Endothelial cell of umbilical vein (primary cell): ENCODE results near the gene MGAT5. TPM values are rescaled to one million over a fixed set of nuclear protein-coding genes. Genes with fewer than 3 reads are reported as not detected.

Source experiments
- BruUV-seq: library from RNA; stranded (reverse); fragments of 400-500 nt; replicated peaks from 2 replicates; lab custom pipeline; 2021; lab: Mats Ljungman, UMichigan
- CTCF ChIA-PET: fragments of 300-600, 350-600 bp; sonication (Branson Sonifier 250); formaldehyde crosslinking; loops from one replicate; lab custom pipeline; 2021; ENCODE audit warnings: antibody characterized with exemption, inconsistent platforms; lab: Charles Lee
- POLR2A ChIA-PET: fragments of 300-600, 350-600 bp; sonication (Branson Sonifier 250); formaldehyde crosslinking; loops from one replicate; lab custom pipeline; 2021; ENCODE audit warnings: antibody characterized with exemption, inconsistent platforms; lab: Charles Lee
- DNase-seq: peaks from one replicate; pipeline ENCODE4 v3.0.0-alpha.2; 2011; ENCODE audit warnings: low read depth, low spot score
- FAIRE-seq: peaks from 2 replicates; lab custom pipeline; 2011; peaks lifted over from hg19 to GRCh38; lab: Jason Lieb, UNC
- H2AFZ ChIP-seq: 2 replicates; pipeline ENCODE4 v1.6.0; 2012; ENCODE audit warnings: low read depth, low read length, control low read depth, inconsistent platforms
- H3K27ac ChIP-seq: 2 replicates; pipeline ENCODE4 v1.5.1; 2011; ENCODE audit warnings: low read depth, mild to moderate bottlenecking, control low read depth, low read length, moderate library complexity; ENCODE audit not compliant: insufficient read depth
- H3K27me3 ChIP-seq, 2 experiments: 2 replicates each; pipeline versions ENCODE4 v1.6.0 to v1.6.1; 2011; ENCODE audit warnings: low read length in 2 of 2, mixed read lengths in 1 of 2; ENCODE audit not compliant: control insufficient read depth in 2 of 2, insufficient read depth in 2 of 2
- H3K36me3 ChIP-seq, 2 experiments: 2 replicates in 1 of 2; 3 replicates in 1 of 2; pipeline ENCODE4 v1.5.1; 2011; ENCODE audit warnings: low read length in 2 of 2, mild to moderate bottlenecking in 1 of 2, moderate library complexity in 1 of 2; ENCODE audit not compliant: control insufficient read depth in 2 of 2, insufficient read depth in 2 of 2; ENCODE audit errors: extremely low read depth in 1 of 2
- H3K4me1 ChIP-seq: 3 replicates; pipeline ENCODE4 v1.5.1; 2011; ENCODE audit warnings: mild to moderate bottlenecking, low read length; ENCODE audit not compliant: control insufficient read depth, insufficient read depth; ENCODE audit errors: extremely low read depth
- H3K4me2 ChIP-seq: 2 replicates; pipeline ENCODE4 v1.6.1; 2011; ENCODE audit warnings: low read length, control low read depth, mixed read lengths; ENCODE audit not compliant: insufficient read depth
- H3K4me3 ChIP-seq, 3 experiments: fragments of 200-600 bp in 1 of 3; sonication (generic), shearing (Covaris generic) in 1 of 3; replicated peaks in 1 of 3; 2 replicates each; pipeline ENCODE4 v1.5.1; 2011 to 2016; ENCODE audit warnings: control low read depth in 3 of 3, low read length in 3 of 3, mild to moderate bottlenecking in 2 of 3, inconsistent platforms in 1 of 3, low read depth in 1 of 3, moderate library complexity in 1 of 3; ENCODE audit not compliant: insufficient read depth in 1 of 3
- H3K79me2 ChIP-seq: 2 replicates; pipeline ENCODE4 v1.6.0; 2012; ENCODE audit warnings: low read length, inconsistent platforms; ENCODE audit not compliant: control insufficient read depth, insufficient read depth
- H3K9ac ChIP-seq: replicated peaks from 2 replicates; pipeline ENCODE3; 2011; ENCODE audit warnings: low read length, control low read depth; ENCODE audit not compliant: insufficient read depth; ENCODE audit errors: extremely low read depth
- H3K9me1 ChIP-seq: replicated peaks from 3 replicates; pipeline ENCODE4 v1.6.0; 2011; ENCODE audit warnings: mild to moderate bottlenecking, low read length; ENCODE audit not compliant: control insufficient read depth, insufficient read depth; ENCODE audit errors: extremely low read depth
- H3K9me3 ChIP-seq: replicated peaks from 2 replicates; pipeline ENCODE4 v1.5.1; 2012; ENCODE audit warnings: low read length, inconsistent platforms; ENCODE audit not compliant: control insufficient read depth, insufficient read depth
- H4K20me1 ChIP-seq: replicated peaks from 2 replicates; pipeline ENCODE3; 2011; ENCODE audit warnings: mild to moderate bottlenecking, low read length; ENCODE audit not compliant: control insufficient read depth, insufficient read depth; ENCODE audit errors: extremely low read depth
- JUN ChIP-seq: IDR thresholded peaks from 2 replicates; pipeline ENCODE4 v1.6.1; 2011; ENCODE audit warnings: borderline replicate concordance, low read depth; ENCODE audit not compliant: insufficient read length, insufficient read depth
- MYC ChIP-seq: IDR thresholded peaks from one replicate; pipeline ENCODE4 v1.6.1; 2011; ENCODE audit warnings: mild to moderate bottlenecking, low read depth, low read length
- POLR2A ChIP-seq: IDR thresholded peaks from 2 replicates; pipeline ENCODE4 v1.6.1; 2012; ENCODE audit warnings: low read depth, mild to moderate bottlenecking, control low read depth, low read length
- dilution Hi-C: fragments of 300-500 bp; cut with MboI; formaldehyde crosslinking; loops from one replicate; pipeline ENCODE4 v1.15.0; 2019; ENCODE audit warnings: low sequenced_read_pairs; ENCODE audit not compliant: extremely low pct_ligation_motif_present
- intact Hi-C: fragments of 100-400 bp; cut with micrococcal nuclease; formaldehyde crosslinking; loops from one replicate; pipeline ENCODE4 v1.10.0; 2022
- polyA plus RNA-seq, 4 experiments: library from polyadenylated mRNA; depleted of rRNA in 3 of 4; stranded (reverse) in 3 of 4; unstranded in 1 of 4; fragments of >200 nt; gene quantifications; 2 replicates each; pipeline versions ENCODE4 v1.2.1 to v1.2.3, GENCODE V29; 2011 to 2012; ENCODE audit warnings: missing spikeins in 1 of 4
- total RNA-seq: library from RNA; stranded (reverse); gene quantifications from 2 replicates; pipeline ENCODE4 v1.2.3, GENCODE V29; 2021
- TF ChIP-seq, protein P1 (sequence below), 2 donors: IDR thresholded peaks; 1 replicate in 1 of 2; 2 replicates in 1 of 2; pipeline ENCODE4 v1.5.1; 2011; ENCODE audit warnings: low read length in 2 of 2, mild to moderate bottlenecking in 2 of 2, moderate library complexity in 2 of 2, control low read depth in 1 of 2, inconsistent platforms in 1 of 2, low read depth in 1 of 2; ENCODE audit not compliant: insufficient read depth in 1 of 2; ENCODE audit errors: extremely low read depth in 1 of 2
- TF ChIP-seq, protein P2 (sequence below): IDR thresholded peaks from 2 replicates; pipeline ENCODE4 v1.6.1; 2011; ENCODE audit not compliant: insufficient read depth, insufficient read length

MGAT5 gene
- total and polyA plus RNA-seq, 2 donors (not counting 3 experiments of a cell fraction or from before 2014, with no cell fraction given): 17.7 to 84.1 TPM

DNA sequence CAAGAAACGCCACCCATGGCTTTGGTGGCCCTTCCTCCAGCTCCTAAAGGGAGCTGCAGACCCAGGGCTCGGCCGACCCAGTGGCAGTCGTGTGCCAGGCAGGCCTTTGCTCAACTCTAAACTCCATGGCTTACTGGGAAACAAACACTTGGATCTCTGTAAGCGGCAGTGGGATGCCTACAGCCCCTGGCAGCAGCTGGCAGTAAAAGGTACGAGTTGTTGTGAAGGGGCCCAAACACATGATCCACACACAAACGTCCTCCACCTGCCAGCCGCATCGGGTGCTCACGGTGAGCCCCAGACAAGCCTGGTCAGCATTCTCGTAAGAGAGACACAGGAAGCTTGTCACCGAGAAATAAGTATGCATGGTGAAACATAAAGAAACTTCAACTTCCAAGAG is 214.9 kb downstream of the MGAT5 start:
- Histone ChIP-seq H3K79me2 (no peaks in the 10 kb centered on the region), H3K27ac (no peak overlapping the region), H3K9ac (no peak overlapping the region), H3K9me1 (no peaks in the 10 kb centered on the region), H3K4me3 (no peak overlapping the region), H3K9me3 (no peaks in the 10 kb centered on the region), H3K4me1 (no peaks in the 10 kb centered on the region), H4K20me1 (no peaks in the 10 kb centered on the region), H3K36me3 (no peaks in the 10 kb centered on the region), H2AFZ (no peak overlapping the region), H3K27me3 (no peaks in the 10 kb centered on the region), H3K4me2 (no peak overlapping the region)
- dilution Hi-C loops: no loop called here
- ChIA-PET POLR2A (no interaction called here), CTCF (interaction anchor here (1.2 to 3.5 kb wide), 4 partner anchors 18 to 582 kb away, joined by 3 to 13 read pairs (median 6); no protein-coding TSS in a partner anchor)
- BruUV-seq: no TSS peak
- intact Hi-C loops: no loop called here
- no peak for DNase-seq
- no peak for FAIRE-seq
- TF ChIP-seq, protein P1, sequence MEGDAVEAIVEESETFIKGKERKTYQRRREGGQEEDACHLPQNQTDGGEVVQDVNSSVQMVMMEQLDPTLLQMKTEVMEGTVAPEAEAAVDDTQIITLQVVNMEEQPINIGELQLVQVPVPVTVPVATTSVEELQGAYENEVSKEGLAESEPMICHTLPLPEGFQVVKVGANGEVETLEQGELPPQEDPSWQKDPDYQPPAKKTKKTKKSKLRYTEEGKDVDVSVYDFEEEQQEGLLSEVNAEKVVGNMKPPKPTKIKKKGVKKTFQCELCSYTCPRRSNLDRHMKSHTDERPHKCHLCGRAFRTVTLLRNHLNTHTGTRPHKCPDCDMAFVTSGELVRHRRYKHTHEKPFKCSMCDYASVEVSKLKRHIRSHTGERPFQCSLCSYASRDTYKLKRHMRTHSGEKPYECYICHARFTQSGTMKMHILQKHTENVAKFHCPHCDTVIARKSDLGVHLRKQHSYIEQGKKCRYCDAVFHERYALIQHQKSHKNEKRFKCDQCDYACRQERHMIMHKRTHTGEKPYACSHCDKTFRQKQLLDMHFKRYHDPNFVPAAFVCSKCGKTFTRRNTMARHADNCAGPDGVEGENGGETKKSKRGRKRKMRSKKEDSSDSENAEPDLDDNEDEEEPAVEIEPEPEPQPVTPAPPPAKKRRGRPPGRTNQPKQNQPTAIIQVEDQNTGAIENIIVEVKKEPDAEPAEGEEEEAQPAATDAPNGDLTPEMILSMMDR (IDR thresholded peaks at IDR 0.05; ENCODE audit: extremely low read depth in 1 of 2, insufficient read depth in 1 of 2, low read depth in 1 of 2, low read length in 2 of 2): no peak
- TF ChIP-seq MYC: no peak
- no peak for TF ChIP-seq POLR2A
- TF ChIP-seq JUN: no peak
- TF ChIP-seq, protein P2, sequence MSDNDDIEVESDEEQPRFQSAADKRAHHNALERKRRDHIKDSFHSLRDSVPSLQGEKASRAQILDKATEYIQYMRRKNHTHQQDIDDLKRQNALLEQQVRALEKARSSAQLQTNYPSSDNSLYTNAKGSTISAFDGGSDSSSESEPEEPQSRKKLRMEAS: no peak
